Spleen (tissue), 11 donors: Measurements from ENCODE around the gene DDX59. TPM values are rescaled to one million over a fixed set of nuclear protein-coding genes. Genes with fewer than 3 reads are reported as not detected.

Experiments
- DNase-seq: peaks from one replicate; pipeline ENCODE4 v3.0.0-alpha.2; 2020
- H3K27ac ChIP-seq, 8 donors: fragments of 200-600 bp; sonication (generic) in 7 of 8; 1 replicate in 4 of 8; 2 replicates in 4 of 8; pipeline versions ENCODE4 v1.5.0 to v1.8.0; 2016 to 2021; ENCODE audit warnings: inconsistent platforms in 4 of 8, mild to moderate bottlenecking in 4 of 8, moderate library complexity in 1 of 8
- H3K27me3 ChIP-seq, 7 donors: fragments of 200-600 bp; sonication (generic) in 6 of 7; replicated peaks in 1 of 7; 1 replicate in 4 of 7; 2 replicates in 3 of 7; pipeline versions ENCODE4 v1.5.0 to v1.8.0; 2016 to 2021; ENCODE audit warnings: inconsistent platforms in 3 of 7, mild to moderate bottlenecking in 1 of 7
- H3K36me3 ChIP-seq, 6 donors: fragments of 200-600 bp; sonication (generic) in 5 of 6; 1 replicate in 4 of 6; 2 replicates in 2 of 6; pipeline versions ENCODE4 v1.5.0 to v1.8.0; 2016 to 2021; ENCODE audit warnings: inconsistent platforms in 2 of 6
- H3K4me1 ChIP-seq, 6 donors: fragments of 200-600 bp; sonication (generic) in 5 of 6; 1 replicate in 3 of 6; 2 replicates in 3 of 6; pipeline versions ENCODE4 v1.5.0 to v1.8.0; 2016 to 2021; ENCODE audit warnings: inconsistent platforms in 3 of 6
- H3K4me3 ChIP-seq, 8 donors: fragments of 200-600 bp; sonication (generic) in 7 of 8; 1 replicate in 4 of 8; 2 replicates in 4 of 8; pipeline versions ENCODE4 v1.5.0 to v1.8.0; 2016 to 2021; ENCODE audit warnings: inconsistent platforms in 4 of 8, mild to moderate bottlenecking in 4 of 8, moderate library complexity in 2 of 8
- H3K9me3 ChIP-seq, 8 donors: fragments of 200-600 bp; sonication (generic) in 7 of 8; 1 replicate in 4 of 8; 2 replicates in 4 of 8; pipeline versions ENCODE4 v1.5.0 to v1.8.0; 2016 to 2021; ENCODE audit warnings: inconsistent platforms in 4 of 8
- CTCF ChIP-seq, 11 experiments: fragments of 200-600 bp in 7 of 11; fragments of 450-650 bp in 4 of 11; sonication (generic) in 4 of 11; IDR thresholded peaks in 8 of 11; conservative IDR thresholded peaks in 3 of 11; 1 replicate in 7 of 11; 2 replicates in 4 of 11; pipeline versions ENCODE4 v1.4.0 to v1.8.0; 2016 to 2021; ENCODE audit warnings: antibody characterized with exemption in 11 of 11, inconsistent platforms in 4 of 11, mild to moderate bottlenecking in 1 of 11
- POLR2A ChIP-seq, 3 donors: fragments of 450-650 bp; IDR thresholded peaks; one replicate each; pipeline ENCODE4 v1.5.1; 2017; ENCODE audit warnings: antibody characterized with exemption in 3 of 3, mild to moderate bottlenecking in 1 of 3
- POLR2AphosphoS5 ChIP-seq, 3 donors: sonication (generic); formaldehyde crosslinking; IDR thresholded peaks; one replicate each; pipeline ENCODE4 v1.5.1; 2017; ENCODE audit warnings: antibody characterized with exemption in 3 of 3
- WGBS, 5 donors: extraction: QIAGEN DNeasy Blood & Tissue Kit in 3 of 5; methylation state at CpG; one replicate each; pipeline versions ENCODE4 v1.1.5 to v1.1.7; 2013 to 2018; 5-methylcytosine and 5-hydroxymethylcytosine counted together
- intact Hi-C: fragments of 100-400 bp; cut with DNase I; formaldehyde crosslinking; loops from one replicate; pipeline ENCODE4 v1.15.0; 2023; ENCODE audit warnings: low total_unique reads
- polyA plus RNA-seq, 3 donors: library from polyadenylated mRNA; stranded (reverse); fragments of 200-250 nt; gene quantifications; one replicate each; pipeline ENCODE4 v1.2.1, GENCODE V29; 2013
- total RNA-seq, 7 donors: library from RNA; depleted of rRNA in 3 of 7; stranded (reverse); fragments of >200 nt in 3 of 7; fragmentation: NEBNext Ultra II Directional in 4 of 7; extraction: Animal tissue kit (Norgen Biotek cat#: 25700) in 4 of 7; gene quantifications; one replicate each; pipeline versions ENCODE4 v1.1.0 to v1.2.1, GENCODE V29; 2016 to 2021
- donor health status: healthy with polysubstance abuse.
- donor health status: DM: no; HTN: no; CAD: no; lungs with moderate emphysema.
- donor health status: DM: no; HTN: no; CAD: no.
- donor health status: Bipolar disorder and iron deficiency.
- donor health status: healthy.
- donor health status: DM: no; HTN: no; CAD: no.
- donor health status: DM: yes; HTN: yes; CAD: no.

Gene DDX59
- total and polyA plus RNA-seq, 10 donors = 21.4 to 40.2 (median 31.6) TPM

GRCh38 chr1:200671235-200671786 is 1.6 kb upstream of the DDX59 start:
- Histone ChIP-seq H3K4me3 (no peak overlapping the region), H3K27ac (peak overlapping the region in 5 of 8 donors; percentile 95 to 99 (median 99)), H3K36me3 (peaks cover 0 to 11% (median under 1%) of the 10 kb centered on the region in 6 donors), H3K9me3 (no peaks in the 10 kb centered on the region), H3K4me1 (peaks cover 5 to 44% (median 31%) of the 10 kb centered on the region in 6 donors), H3K27me3 (no peaks in the 10 kb centered on the region)
- TF ChIP-seq CTCF (IDR thresholded peaks at IDR 0.05 in 8 of 11, conservative IDR thresholded peaks at IDR 0.05 in 3 of 11) (no peak), POLR2AphosphoS5 (IDR thresholded peaks at IDR 0.05) (no peak), POLR2A (IDR thresholded peaks at IDR 0.05) (no peak)
- 89 to 98% (median 94%) methylated on average over 5 of the region's 5 CpGs for WGBS, 5 donors
- no peak for DNase-seq
- intact Hi-C loops = loop anchor here (10.0 kb wide), 1 partner anchor 47 kb away; the partner anchor contains the start of gene KIF14

DNA sequence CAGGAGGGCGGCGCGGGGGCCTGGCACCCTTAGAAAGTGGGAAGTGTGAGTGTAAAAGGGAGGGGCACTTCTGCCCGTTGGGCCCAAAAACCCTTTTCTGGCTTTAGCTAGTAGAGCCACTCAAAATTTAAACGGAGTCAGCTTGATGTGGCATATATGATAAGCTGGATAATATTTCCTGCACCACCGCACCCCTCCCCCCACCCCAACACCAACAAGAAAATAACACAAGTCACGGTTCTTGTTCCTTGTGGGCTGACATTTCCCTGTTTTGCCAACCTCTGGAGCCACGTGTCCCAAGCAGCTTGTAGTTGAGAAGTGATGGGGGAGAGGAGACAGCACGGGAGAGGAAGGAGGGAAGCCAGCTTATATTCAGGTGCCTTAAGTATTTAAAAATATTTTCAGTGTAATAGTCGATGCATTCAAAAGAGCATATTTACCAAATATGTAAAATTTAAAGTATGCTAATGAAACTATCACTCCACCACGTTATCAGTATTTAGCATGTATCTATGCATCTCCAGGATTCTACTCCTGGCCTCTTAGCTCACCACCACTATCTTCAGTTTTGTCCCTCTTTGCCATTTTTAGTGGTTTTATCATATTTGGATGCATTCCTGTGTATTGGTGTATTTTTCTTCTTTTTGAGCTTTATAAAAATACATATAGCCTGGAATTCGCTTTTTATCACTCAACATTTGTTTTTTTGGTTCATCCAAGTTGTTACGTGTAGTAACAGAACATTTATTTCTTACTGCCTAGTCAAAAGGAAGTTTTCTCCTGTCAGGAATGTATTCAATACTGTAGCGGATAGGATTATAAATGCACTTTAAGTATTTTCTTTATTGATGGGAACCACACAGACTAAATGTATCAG is 773 bp upstream of the DDX59 start:
- peaks cover 5 to 53% (median 35%) of the 10 kb centered on the region in 6 donors for H3K4me1 ChIP-seq
- intact Hi-C loops = loop anchor here (10.0 kb wide), 1 partner anchor 46 kb away; the partner anchor contains the start of gene KIF14
- H3K27ac ChIP-seq = peak overlapping the region; percentile 95 to 99 (median 99)
- peaks cover 0 to 20% (median 5%) of the 10 kb centered on the region in 6 donors for H3K36me3 ChIP-seq
- H3K4me3 ChIP-seq = peak overlapping the region; percentile 64 to 91 (median 68)
- TF ChIP-seq CTCF (IDR thresholded peaks at IDR 0.05 in 8 of 11, conservative IDR thresholded peaks at IDR 0.05 in 3 of 11) (no peak), POLR2AphosphoS5 (IDR thresholded peaks at IDR 0.05) (no peak), POLR2A (IDR thresholded peaks at IDR 0.05) (no peak)
- DNase-seq = no peak
- WGBS, 5 donors = 18 to 19% (median 19%) methylated on average over 14 of the region's 14 CpGs
- H3K9me3 ChIP-seq = no peaks in the 10 kb centered on the region
- no peaks in the 10 kb centered on the region for H3K27me3 ChIP-seq

- peaks cover 5 to 69% (median 47%) of the 10 kb centered on the region in 6 donors for H3K4me1 ChIP-seq
- no peak for TF ChIP-seq POLR2A (IDR thresholded peaks at IDR 0.05)
- TF ChIP-seq POLR2AphosphoS5 (IDR thresholded peaks at IDR 0.05) = no peak
- H3K4me3 ChIP-seq = peak overlapping the region; percentile 64 to 91 (median 68)
- 32 to 45% (median 38%) methylated on average over 7 of the region's 7 CpGs for WGBS, 5 donors
- H3K27me3 ChIP-seq = no peaks in the 10 kb centered on the region
- H3K9me3 ChIP-seq = no peaks in the 10 kb centered on the region
- no peak for DNase-seq
- H3K27ac ChIP-seq = peak overlapping the region; percentile 95 to 99 (median 99)
- peaks cover 0 to 37% (median 13%) of the 10 kb centered on the region in 6 donors for H3K36me3 ChIP-seq
- intact Hi-C loops = no loop called here
Observed at GRCh38 chr1:200668514-200669313, 993 bp downstream of the DDX59 start.

GRCh38 chr1:200666309-200666708 is 3.4 kb downstream of the DDX59 start:
- no peak for TF ChIP-seq POLR2AphosphoS5 (IDR thresholded peaks at IDR 0.05)
- no peak for TF ChIP-seq POLR2A (IDR thresholded peaks at IDR 0.05)
- TF ChIP-seq CTCF (IDR thresholded peaks at IDR 0.05 in 8 of 11, conservative IDR thresholded peaks at IDR 0.05 in 3 of 11) = no peak
- no peak for DNase-seq
- Histone ChIP-seq H3K27me3 (no peaks in the 10 kb centered on the region), H3K27ac (peak overlapping the region in 1 of 8 donors; percentile 3), H3K9me3 (no peaks in the 10 kb centered on the region), H3K4me1 (peaks cover 5 to 91% (median 53%) of the 10 kb centered on the region in 6 donors), H3K4me3 (no peak overlapping the region), H3K36me3 (peaks cover 0 to 61% (median 34%) of the 10 kb centered on the region in 6 donors)
- WGBS, 5 donors = 76 to 90% (median 89%) methylated on average over 8 of the region's 8 CpGs
- intact Hi-C loops = no loop called here
